ENCODE results near the gene SERPINB6.
"Not testable (repeated sequence)": the region's sequence is repeated elsewhere in the genome, so short reads cannot be mapped to it uniquely, and the experiment has no call there.

Gene SERPINB6

DNA sequence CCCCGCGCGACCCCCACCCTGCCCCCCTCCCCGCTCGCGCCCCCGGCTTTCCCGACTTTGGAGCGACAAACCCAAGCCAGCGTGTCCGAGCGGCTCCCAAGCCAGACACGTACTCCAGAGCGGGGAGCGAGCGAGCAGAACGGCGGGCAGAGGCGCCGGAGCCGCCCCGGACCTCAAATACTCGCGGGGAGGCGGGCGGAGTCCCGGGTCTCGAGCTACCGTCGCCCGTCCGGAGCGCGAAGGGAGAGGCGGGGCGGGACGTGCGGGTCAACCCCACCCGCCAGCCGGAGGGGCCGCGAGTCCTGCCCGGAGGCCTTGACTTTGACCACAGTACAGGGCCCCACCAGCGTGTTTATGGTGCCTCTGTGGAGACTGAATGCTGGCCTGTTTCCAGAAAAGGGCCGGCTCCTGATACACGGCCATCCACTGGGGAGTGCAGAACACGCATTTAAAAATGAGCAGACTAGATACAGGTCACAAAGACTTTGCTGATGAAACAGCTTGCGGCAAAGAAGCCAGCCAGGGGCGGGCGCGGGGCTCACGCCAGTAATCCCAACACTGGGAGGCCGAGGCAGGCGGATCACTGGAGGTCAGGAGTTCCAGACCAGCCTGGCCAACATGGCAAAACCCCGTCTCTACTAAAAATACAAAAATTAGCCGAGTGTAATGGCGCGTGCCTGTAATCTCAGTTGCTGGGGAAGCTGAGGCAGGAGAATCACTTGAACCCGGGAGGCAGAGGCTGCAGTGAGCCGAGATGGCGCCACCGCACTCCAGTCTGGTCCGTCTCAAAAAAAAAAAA lies at the start of gene SERPINB6:
SERPINB6 (minus strand) TSS at position 148 of the 799 bp plus-strand sequence. CDS start 12,235 bp downstream, outside the sequence.
- DNase-seq = peak in 55 of 58 donors; percentile 35 to 92 (median 75)

DNA sequence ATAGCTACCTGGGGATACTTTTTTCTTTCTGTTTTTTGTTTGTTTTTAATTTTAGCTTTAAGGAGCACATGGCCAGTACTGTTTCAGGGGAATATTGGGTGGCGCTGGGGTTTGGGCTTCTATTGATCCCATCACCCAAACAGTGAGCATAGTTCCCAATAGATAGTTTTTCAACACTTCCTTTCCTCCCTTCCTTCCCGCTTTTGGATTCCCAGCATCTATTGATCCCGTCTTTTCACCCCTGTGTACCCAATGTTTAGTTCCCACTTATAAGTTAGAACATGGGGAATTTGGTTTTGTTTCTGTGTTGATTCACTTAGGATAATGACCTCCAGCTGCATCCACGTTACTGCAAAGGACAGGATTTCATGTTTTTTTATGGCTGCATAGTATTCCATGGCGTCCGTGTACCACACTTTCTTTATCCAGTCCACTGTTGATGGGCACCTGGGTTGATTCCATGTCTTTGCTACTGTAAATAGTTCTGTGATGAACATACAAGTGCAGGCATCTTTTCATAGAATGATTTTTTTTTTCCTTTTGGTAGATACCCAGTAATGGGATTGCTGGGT lies 48.5 kb upstream of the SERPINB6 start:
- DNase-seq = no peak

DNA sequence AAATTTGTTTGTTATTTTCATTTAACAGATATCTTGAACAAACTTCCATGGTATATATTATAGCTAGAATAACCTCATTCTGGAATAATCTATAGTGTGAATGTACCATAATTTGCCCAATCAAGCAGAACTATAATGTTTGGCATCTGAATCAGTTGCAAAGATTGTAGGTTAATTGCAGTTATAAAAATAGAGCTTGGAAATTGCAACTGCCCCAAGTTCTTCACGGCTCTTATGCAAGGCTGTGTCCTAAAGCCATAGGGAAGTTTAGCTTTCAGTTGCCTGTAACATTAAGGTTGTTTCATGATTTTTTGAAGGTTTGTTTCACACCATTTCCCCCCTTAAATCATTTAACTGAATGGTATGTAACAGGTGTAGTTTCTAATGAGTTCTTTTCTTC lies 47.7 kb upstream of the SERPINB6 start:
- no peak for DNase-seq

DNA sequence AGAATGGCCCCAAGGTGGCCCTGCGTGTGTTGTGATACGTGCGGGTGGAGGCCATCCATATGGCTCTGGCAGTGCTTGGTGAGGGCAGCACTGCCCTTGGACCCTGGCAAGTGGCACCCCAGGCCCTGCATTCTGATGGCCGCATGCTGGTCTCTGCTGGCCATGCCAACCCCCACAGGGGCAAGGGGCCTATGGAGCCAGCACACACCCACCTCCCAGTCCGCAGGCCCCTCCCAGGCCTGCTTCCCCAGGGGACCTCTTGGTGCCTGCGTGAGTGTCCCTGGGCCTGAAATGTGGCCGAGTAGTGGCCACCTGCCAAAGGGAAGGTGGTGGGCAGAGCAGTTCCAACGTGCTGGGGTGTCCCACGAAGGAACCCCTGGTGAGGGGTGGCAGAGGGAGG lies 45.9 kb upstream of the SERPINB6 start:
- no peak for DNase-seq

DNA sequence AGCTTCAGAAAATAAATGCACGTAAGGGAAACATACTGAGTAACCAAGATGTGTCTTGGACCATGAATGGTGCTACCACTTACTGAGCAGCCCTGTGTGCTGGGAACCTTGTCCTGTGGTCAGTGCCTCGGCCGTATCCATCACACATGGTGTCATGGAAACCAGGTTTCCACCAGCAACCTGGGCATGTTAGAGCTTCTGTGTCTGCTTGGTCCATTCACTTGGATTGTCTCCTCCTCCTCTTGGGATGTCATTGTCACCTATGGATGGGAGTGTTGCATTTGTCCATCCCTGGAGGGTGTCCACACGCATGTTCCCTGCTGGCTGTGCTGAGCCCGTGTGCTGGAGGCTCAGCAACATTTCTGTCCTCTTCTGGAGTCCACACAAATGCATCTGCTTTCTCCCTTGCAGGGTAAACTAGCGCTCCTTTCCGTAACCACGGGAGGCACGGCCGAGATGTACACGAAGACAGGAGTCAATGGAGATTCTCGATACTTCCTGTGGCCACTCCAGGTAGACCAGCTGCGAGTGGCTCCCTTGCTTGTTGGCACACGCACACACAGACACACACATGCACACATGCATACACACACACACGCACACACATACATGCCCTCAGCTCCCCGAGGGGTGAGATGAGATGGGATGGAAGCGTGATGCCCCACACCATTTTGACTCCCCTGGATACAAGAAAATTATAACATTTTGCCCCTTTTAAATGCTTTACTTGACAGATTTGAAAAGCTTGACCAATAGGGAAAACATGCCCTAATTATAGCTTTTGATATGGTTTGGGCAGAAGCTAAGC lies 45.3 kb upstream of the SERPINB6 start:
- DNase-seq = no peak

DNA sequence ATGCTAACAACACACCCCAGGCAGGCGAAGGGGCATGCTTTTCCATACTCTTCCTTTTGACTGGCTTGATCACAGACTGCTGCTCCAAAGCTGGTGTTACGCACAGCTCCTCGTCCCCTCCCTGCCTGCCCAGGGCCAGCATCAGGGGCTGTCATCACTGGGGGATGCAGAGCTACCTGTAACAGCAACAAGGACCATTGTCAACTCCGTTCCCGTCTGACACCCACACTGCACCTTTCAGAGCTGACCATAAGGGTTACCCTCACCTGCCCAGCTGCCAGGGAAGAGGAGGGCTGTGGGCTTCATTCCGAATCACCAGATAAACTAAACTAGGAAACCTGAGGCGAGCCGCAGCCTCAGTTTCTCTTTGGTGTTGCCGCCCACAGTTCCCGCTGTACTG lies 43.8 kb upstream of the SERPINB6 start:
- no peak for DNase-seq

DNA sequence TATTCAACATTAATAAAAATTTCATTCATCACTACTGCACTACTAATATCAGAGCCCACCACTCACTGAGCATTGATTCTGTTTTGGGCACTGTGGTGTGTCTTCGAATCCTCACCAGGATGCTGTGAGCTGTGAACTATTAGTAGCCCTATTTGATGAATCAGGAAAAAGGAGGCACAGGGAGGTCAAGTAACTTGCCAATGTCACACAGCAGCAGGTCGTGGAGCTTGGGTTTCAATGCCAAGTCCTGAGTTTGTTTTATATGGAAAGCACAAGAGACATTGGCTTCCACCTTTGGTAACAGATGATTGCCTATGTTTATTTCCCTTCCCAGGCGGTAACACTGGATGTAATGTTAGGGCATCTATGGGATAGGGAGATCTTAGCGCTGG lies 43.3 kb upstream of the SERPINB6 start:
- no peak for DNase-seq

DNA sequence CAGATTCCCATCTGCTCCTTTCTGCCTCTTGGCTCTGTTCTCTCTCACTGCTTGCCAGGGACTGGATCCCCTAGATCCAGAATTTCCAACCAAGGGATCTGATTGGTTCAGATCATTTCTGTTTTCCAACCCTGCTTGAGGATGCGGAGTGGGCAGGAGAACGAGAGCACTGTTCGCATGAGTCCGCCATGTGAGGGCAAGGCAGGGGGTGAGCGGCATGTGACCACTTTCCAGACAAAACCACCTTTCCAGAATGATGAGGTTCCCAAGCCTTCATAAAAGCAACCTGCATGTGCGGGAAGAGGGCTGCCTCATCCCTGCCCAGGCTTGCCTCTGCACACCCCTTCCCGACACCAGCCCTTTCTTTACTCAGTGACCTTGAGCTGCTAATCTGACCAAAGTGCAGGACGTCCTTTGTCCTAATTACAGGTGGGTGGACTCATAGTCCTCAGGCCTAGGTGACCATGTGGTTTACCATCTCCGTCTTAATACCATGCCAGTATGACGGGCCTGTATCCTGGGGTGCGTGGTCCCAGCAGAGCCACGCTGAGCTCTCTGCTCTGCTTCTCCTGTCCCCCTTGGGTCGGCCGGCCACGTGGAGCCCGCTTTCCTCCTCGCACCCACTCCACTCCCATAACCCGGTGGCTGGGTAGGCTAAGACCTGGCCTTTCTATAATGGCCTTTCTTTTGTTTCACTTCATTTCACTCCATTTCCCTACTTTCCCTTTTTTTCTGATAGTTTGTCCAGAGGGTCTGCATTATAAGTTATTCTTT lies 42.7 kb upstream of the SERPINB6 start:
- no peak for DNase-seq

DNA sequence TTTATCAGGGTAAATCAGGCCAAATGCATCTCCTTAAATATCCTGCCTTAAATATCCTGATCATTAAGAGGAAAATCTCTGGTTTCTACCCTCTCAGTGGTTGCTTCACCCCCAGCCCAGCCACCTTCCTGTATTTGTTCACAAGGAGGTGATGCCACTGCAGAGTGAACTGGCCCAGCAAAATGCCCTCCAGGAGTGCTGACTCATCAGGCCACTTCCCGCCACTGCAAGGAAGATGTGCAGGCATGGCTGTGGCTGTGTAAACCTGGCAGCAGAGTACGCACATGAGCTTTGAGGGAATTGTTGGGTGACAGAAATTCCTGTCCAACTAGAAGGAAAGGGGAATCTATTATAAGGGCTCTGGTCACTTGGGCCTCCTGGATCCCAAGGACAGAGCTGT lies 42.1 kb upstream of the SERPINB6 start:
- DNase-seq = no peak

DNA sequence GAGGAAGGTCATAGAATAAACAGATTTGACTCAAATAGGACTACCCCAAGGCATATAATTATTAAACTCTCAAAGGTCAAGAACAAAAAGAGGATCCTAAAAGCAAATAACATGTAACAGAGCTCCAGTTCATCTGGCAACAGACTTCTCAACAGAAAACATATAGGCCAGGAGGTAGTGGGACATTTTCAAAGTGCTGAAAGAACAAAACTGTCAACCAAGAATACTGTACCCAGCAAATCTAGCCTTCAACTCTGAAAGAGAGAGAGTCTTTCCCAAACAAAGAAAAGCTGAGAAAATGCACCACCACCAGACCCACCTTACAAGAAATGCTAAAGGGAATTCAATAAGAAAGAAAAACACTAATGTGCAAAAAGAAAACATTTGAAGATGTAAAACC lies 40.2 kb upstream of the SERPINB6 start:
- no peak for DNase-seq

DNA sequence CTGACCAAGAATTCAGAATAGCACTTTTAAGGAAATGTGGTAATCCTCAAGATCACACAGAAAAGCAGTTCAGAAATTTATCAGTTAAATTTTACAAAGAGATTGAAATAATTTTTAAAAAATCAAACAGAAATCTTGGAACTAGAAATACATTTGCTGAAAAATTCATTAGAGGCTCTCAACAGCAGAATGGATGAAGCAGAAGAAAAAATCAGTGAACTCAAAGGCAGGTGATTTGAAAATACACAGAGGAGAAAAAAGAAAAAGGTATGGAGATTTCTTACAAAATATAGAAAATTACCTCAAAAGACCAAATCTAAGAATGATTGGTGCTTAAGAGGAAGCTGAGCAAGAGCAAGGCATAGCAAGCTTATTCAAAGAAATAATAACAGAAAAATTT lies 39.8 kb upstream of the SERPINB6 start:
- DNase-seq = no peak

DNA sequence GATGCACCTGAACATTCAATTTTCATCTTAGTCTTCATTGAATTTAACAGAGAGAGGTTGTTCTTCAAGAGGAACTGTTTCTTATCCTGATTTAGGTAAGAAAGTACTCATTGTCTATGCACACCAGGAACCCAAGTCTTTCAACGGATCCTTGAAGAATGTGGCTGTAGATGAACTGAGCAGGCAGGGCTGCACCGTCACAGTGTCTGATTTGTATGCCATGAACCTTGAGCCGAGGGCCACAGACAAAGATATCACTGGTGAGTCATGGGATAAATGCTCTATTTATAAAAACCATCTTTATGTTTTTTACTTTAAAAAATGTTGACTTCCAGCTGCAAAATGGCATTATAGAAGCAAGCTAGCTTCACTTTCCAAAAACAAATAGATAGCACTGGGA lies 38.6 kb upstream of the SERPINB6 start:
- DNase-seq = no peak

DNA sequence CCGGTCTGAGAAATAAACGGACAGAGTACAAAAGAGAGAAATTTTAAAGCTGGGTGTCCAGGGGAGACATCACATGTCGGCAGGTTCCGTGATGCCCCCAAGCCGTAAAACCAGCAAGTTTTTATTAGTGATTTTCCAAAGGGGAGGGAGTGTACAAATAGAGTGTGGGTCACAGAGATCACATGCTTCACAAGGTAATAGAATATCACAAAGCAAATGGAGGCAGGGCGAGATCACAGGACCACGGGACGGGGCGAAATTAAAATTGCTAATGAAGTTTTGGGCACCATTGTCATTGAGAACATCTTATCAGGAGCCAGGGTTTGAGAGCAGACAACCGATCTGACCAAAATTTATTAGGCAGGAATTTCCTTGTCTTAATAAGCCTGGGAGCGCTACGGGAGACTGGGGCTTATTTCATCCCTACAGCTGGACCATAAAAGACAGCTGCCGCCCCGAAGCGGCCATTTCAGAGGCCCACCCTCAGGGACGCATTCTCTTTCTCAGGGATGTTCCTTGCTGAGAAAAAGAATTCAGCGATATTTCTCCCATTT lies 37.4 kb upstream of the SERPINB6 start:
- DNase-seq = not testable (repeated sequence)

DNA sequence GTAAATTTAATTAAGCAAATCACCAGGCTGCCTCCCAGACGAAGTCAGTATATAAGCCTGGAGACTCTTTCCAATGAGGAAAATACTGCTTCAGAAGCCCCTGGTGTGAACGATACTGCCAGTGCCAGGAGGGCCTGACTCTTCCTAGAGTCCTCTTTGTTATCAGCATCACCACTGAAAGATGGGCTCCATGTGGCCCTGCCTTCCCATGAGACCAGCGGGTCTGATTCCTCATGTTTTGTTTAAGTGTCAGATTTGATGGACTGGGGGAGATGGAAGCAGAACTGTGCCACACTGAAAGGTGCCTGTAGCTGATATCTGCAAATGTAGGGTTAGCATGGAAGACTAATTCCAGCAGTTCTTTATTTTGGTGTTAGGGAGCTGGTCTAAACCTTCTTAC lies 36.2 kb upstream of the SERPINB6 start:
- no peak for DNase-seq

DNA sequence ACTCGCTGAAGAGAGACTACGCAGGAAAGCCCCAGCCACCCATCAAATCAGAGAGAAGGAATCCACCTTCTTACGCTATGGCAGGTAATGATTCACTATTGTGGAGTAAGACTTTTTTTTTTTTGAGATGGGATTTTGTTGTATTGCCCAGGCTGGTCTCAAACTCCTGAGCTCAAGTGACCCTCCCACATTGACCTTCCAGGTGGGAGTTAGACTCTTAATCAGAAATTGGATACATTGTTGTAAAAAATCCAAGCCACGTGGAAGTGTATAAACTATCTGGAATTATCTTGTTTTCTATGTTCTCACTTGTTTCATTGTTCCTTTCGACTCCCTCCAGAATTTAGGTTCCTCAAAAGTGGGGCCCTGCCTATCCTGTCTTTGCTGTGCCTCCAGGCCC lies 35.1 kb upstream of the SERPINB6 start:
- no peak for DNase-seq

DNA sequence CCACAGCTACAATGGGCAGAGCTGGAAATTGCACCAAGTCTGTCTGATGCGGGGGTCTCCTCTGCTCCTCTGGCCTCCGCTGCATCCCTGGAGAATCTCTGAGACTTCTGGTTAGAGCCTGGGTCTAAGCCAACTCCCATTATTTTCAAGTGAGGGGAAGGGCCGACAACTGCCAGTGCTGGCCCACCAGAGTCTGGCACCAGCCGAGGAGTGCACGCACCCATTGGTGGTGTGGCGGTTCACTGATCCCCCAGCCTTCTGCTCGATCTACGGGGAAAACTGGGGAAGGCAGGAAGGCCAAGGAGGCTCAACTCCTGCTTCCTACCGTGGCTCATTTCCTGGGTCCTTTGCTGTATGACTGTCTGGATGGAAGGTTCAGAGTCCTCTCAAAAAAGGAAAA lies 34.5 kb upstream of the SERPINB6 start:
- no peak for DNase-seq

DNA sequence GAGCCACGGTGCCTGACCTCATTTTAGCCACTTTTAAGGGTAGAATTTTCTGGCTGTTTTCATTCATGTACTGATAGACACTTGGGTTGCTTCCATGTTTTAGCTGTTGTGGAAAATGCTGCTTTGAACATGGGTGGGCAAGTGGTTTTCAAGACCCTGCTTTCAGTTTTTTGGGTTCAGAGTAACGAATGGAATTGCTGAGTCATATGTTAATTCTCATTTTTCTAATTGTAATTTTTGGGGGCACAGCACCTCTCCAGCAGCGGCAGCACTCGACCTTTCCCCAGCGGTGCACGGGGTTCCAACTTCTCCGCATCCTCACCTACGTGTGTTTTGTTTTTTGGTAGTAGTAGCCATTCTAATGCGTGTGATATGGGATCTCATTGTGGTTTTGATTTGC lies 33.7 kb upstream of the SERPINB6 start:
- no peak for DNase-seq

DNA sequence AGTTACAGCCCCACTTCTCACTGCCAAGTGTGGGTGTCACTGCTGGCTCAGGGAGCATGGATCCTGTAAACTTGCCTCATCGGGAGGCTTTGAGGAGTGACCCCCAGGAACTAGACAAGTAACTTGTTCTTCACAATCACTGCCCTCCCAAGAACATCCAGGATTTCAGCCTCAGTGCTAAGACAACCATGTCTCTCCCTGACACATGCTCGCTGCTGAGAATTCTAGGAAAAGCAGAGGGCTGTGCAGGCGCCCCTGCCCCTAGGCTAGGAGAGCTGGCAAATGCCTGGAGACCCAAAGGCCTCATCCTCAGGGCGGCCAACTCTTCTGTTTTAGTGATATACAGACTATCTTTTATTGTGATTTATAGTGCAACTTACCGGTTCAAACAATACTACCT lies 31.9 kb upstream of the SERPINB6 start:
- not testable (repeated sequence) for DNase-seq

DNA sequence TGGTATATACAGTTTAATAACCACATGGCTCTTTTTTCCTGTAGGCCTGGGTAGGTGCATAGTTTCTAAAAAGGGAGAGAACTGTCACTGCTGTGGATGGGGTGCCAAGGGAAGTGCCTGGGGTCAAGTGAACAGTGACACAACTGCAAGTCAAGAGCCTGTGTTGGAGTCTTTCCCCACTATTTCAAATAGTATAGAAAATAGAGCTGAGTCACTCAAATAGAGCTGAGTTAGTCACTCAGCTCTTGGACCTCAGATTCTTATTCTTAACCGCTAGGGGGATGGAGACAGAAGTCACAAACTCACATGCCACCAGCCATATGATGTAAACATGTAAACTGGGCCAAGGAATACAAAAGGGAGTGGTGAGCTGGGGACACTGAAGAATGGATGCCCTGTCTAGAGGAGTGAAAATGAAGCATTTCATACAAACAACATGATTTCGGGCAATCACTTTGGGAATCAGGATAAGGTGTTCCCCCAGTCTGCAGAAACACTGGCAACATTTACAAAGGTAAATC lies 30.5 kb upstream of the SERPINB6 start:
- DNase-seq = peak in 2 of 58 donors; percentile 11 to 48

DNA sequence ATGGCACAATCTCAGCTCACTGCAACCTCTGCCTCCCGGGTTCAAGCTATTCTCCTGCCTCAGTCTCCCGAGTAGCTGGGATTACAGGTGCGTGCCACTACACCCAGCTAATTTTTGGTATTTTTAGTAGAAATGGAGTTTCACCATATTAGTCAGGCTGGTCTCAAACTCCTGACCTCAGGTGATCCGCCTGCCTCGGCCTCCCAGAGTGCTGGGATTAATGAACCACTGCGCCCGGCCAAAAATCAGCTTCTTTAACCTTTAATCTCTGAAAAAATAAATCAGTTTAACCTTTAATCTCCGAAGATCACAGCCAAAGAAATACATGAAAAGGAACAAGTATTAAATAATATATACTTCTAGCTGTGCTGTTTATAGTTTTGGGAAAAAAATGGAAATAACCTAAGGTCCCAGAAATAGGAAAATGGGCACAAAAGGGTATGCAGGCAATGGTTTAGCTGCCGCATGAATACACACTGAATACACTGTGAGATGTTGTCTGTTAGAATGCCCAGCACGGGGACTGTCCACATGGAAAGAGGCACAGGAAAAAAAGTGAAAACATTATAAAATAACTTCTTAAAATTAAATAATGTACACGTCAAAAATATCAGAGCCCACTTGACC lies 29.9 kb upstream of the SERPINB6 start:
- DNase-seq = no peak

All from anterior cingulate cortex (tissue), 58 donors.